Endothelial cell (in vitro differentiated cells): Measurements from ENCODE around the gene CAPN13. TPM values are rescaled to one million over a fixed set of nuclear protein-coding genes. Genes with fewer than 3 reads are reported as not detected.

Source experiments
- DNase-seq: peaks from one replicate; pipeline ENCODE4 v3.0.0; 2021; ENCODE audit warnings: low spot score
- H3K27ac Mint-ChIP-seq: one replicate; pipeline ENCODE4 v1.8.0; 2021; ENCODE audit warnings: mixed read lengths, inconsistent platforms; ENCODE audit not compliant: unreplicated experiment
- H3K27me3 Mint-ChIP-seq: one replicate; pipeline ENCODE4 v1.8.0; 2021; ENCODE audit warnings: mild to moderate bottlenecking, moderate library complexity, mixed read lengths, inconsistent platforms; ENCODE audit not compliant: unreplicated experiment
- H3K36me3 Mint-ChIP-seq: one replicate; pipeline ENCODE4 v1.8.0; 2021; ENCODE audit warnings: mild to moderate bottlenecking, low read depth, mixed read lengths, inconsistent platforms; ENCODE audit not compliant: unreplicated experiment
- H3K4me1 Mint-ChIP-seq: one replicate; pipeline ENCODE4 v1.8.0; 2021; ENCODE audit warnings: mild to moderate bottlenecking, mixed read lengths, inconsistent platforms; ENCODE audit not compliant: unreplicated experiment
- H3K4me3 Mint-ChIP-seq: one replicate; pipeline ENCODE4 v1.8.0; 2021; ENCODE audit warnings: mild to moderate bottlenecking, mixed read lengths, inconsistent platforms; ENCODE audit not compliant: unreplicated experiment
- H3K9me3 Mint-ChIP-seq: one replicate; pipeline ENCODE4 v1.8.0; 2021; ENCODE audit warnings: mixed read lengths, inconsistent platforms; ENCODE audit not compliant: unreplicated experiment
- total RNA-seq: library from RNA; stranded (reverse); fragmentation: NEBNext Ultra II Directional; extraction: Animal tissue kit (Norgen Biotek cat#: 25700); gene quantifications from one replicate; pipeline ENCODE4 v1.2.1, GENCODE V29; 2021; ENCODE audit not compliant: unreplicated experiment
- TF ChIP-seq, protein P1 (sequence below): fragments of 200-600 bp; sonication (generic); IDR thresholded peaks from one replicate; pipeline ENCODE4 v1.5.0; 2021; ENCODE audit warnings: antibody characterized with exemption; ENCODE audit not compliant: unreplicated experiment

CAPN13 gene
- total RNA-seq, 1 donor from 2014 or later = 0.44 TPM

DNA sequence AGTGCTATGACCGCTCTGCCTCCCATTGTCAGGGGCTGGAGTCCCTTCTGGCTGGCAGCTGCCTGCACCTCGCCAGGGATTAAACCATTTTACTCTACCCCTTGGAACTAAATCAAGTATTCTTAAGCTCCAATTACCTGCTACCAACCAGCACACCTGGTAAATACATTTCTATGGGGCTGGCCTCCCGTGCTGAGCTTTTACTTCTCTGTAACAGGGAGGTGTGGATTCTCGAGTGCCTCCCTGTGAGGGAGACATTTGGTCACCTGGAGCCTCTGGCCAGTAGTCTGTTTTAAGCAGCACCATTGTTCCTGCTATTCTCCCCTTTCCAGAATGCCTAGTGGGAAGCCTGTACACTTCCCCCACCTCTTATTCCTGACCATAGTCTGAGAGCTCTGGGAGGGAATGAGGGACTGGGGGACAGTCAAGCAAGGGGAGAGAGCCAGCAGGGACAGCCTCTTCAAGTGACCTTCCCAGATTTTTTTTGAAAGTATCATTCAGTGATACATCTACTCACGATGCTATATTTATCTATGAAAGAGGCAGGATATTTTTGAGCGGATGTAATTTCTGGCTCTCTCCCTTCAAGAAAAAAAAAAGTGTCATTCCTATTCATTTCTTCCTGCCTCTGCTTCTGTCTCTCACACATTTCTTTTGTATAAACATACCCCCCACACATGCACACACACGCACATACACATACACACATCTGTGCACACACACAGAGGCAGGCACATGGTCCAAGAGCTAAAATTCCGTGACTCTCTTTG is 112.8 kb downstream of the CAPN13 start:
- TF ChIP-seq, protein P1, sequence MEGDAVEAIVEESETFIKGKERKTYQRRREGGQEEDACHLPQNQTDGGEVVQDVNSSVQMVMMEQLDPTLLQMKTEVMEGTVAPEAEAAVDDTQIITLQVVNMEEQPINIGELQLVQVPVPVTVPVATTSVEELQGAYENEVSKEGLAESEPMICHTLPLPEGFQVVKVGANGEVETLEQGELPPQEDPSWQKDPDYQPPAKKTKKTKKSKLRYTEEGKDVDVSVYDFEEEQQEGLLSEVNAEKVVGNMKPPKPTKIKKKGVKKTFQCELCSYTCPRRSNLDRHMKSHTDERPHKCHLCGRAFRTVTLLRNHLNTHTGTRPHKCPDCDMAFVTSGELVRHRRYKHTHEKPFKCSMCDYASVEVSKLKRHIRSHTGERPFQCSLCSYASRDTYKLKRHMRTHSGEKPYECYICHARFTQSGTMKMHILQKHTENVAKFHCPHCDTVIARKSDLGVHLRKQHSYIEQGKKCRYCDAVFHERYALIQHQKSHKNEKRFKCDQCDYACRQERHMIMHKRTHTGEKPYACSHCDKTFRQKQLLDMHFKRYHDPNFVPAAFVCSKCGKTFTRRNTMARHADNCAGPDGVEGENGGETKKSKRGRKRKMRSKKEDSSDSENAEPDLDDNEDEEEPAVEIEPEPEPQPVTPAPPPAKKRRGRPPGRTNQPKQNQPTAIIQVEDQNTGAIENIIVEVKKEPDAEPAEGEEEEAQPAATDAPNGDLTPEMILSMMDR = no peak
- DNase-seq = no peak
- Mint-ChIP-seq H3K4me1 (no peaks in the 10 kb centered on the region), H3K9me3 (no peaks in the 10 kb centered on the region), H3K27ac (no peak overlapping the region), H3K4me3 (no peak overlapping the region), H3K36me3 (peaks cover 4% of the 10 kb centered on the region), H3K27me3 (peaks cover 9% of the 10 kb centered on the region)

DNA sequence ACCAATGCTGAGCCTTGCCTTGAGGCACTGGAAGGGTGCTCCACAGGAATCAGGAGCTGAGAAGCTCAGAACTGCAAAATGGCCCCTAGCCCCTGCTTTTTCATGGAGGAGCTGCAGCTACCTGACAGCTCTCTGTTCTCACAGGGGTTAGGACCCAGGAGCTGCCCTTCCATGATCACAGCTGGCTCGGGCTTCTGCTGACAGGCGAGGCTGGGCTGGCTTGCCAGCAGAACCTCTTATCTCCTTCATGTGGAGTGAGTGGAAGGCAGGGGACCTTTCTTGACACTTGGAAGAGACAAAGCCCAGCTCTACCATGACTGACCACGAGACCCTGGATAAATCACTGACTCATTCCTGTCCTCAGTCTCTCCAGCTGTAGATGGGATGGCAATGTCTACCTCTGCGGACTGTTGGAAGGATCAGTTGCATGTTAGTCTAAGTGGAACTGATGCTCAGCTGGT is 113.4 kb downstream of the CAPN13 start:
- no peak for DNase-seq
- Mint-ChIP-seq H3K36me3 (peaks cover 4% of the 10 kb centered on the region), H3K27me3 (peaks cover 9% of the 10 kb centered on the region), H3K27ac (no peak overlapping the region), H3K4me1 (no peaks in the 10 kb centered on the region), H3K9me3 (no peaks in the 10 kb centered on the region), H3K4me3 (no peak overlapping the region)
- TF ChIP-seq, protein P1 = no peak

DNA sequence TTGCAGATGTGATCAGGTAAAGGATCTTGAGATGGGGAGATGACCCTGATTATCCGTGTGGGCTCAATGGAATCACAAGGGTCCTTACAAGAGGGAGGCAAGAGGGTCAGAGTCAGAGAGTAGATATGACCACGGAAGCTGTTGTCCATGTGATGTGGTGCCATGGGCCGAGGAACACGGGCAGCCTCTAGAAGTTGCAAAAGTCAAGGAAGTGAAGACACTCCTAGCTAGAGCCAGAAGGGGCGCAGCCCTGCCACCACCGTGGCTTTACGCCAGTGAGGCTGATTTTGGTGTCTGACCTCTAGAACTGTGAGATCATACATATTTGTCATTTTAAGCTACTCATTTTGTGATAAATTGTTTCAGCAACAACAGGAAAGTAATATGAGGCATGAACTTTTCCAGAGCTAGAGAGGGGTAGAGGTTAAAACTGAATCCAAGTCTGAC is 114.4 kb downstream of the CAPN13 start:
- no peak for DNase-seq
- peaks cover 7% of the 10 kb centered on the region for H3K27me3 Mint-ChIP-seq
- H3K27ac Mint-ChIP-seq = no peak overlapping the region

DNA sequence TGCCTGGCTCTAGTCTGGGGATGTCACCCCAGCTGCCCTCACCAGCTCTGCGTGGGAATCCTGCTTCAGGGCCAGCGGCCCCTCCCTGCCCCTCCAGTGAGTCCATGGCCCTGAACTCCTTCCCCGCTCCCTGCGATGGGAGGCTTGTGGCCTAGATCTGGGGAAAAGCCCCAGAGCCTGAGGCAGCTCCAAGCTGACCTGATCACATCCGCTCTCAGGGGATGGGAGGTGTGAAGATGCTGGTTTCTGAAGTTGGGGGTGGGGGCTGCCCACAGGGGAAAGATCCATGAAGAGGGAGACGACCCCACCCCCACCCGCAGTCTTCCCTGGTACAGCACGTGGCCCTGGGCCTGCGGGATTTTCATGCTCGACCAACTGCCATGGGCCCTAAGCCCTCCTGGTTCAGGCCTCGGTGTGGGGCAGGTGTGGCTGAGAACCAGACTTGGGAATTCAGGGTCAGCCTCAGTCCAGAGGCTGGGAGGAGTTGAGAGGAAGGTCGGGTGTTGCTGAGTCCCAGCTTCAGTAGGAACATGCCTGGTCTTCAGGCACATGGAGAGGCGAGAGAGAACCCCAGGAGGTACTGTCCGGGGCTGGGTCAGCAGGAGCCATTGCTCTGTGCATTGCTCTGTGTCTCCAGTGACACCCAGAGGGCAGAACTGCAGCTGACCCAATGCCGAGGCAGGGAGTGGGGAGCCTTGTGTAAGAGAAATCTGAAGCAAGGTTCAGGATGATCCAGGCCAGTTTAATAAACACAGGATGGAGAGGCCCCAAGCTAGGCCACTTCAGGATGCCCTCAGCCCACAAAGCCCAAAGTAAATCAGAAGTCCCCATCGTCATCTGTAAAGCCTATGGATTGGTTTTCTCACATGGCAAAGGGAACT is 115.1 kb downstream of the CAPN13 start:
- H3K4me1 Mint-ChIP-seq = no peaks in the 10 kb centered on the region
- no peak overlapping the region for H3K27ac Mint-ChIP-seq
- no peaks in the 10 kb centered on the region for H3K9me3 Mint-ChIP-seq
- H3K27me3 Mint-ChIP-seq = peaks cover 7% of the 10 kb centered on the region
- no peak overlapping the region for H3K4me3 Mint-ChIP-seq
- no peak for DNase-seq
- no peaks in the 10 kb centered on the region for H3K36me3 Mint-ChIP-seq
- TF ChIP-seq, protein P1 = no peak

More for the DNA sequence above, 114.4 kb downstream of the CAPN13 start:
- Mint-ChIP-seq H3K36me3 (peaks cover 3% of the 10 kb centered on the region), H3K4me1 (no peaks in the 10 kb centered on the region), H3K4me3 (no peak overlapping the region), H3K9me3 (no peaks in the 10 kb centered on the region)
- TF ChIP-seq, protein P1 = no peak
